IMR-90 (cell line): ENCODE measurements around the gene USP24. TPM values are rescaled to one million over a fixed set of nuclear protein-coding genes. Genes with fewer than 3 reads are reported as not detected.

Experiments
- ATAC-seq: fragments of 200-7000 bp; cut with Tn5 transposase; 2 replicates; pipeline ENCODE4 v1.9.1; 2020; ENCODE audit warnings: low read depth, mild to moderate bottlenecking, moderate library complexity
- BruUV-seq: library from RNA; stranded (reverse); fragments of 400-500 nt; replicated peaks from 2 replicates; lab custom pipeline; 2021; lab: Mats Ljungman, UMichigan
- CTCF ChIA-PET: fragments of 300-600 bp; formaldehyde crosslinking; extraction: SDS; loops from one replicate; lab custom pipeline; 2021; ENCODE audit warnings: antibody characterized with exemption; lab: Yijun Ruan, JAX
- POLR2A ChIA-PET: fragments of 300-600 bp; sonication (Branson Sonifier 250); formaldehyde crosslinking; loops from one replicate; lab custom pipeline; 2022; ENCODE audit warnings: antibody characterized with exemption; ENCODE audit not compliant: unreplicated experiment; lab: Charles Lee
- DNase-seq: peaks from one replicate; pipeline ENCODE4 v3.0.0; 2013
- H2AFZ ChIP-seq: replicated peaks from 2 replicates; pipeline ENCODE3; 2013; ENCODE audit warnings: low read length, mild to moderate bottlenecking; ENCODE audit not compliant: poor library complexity
- H2AK5ac ChIP-seq: 2 replicates; pipeline ENCODE4 v1.6.1; 2013; ENCODE audit warnings: low read depth, low read length, inconsistent platforms
- H2AK9ac ChIP-seq: replicated peaks from 2 replicates; pipeline ENCODE3; 2013; ENCODE audit warnings: mild to moderate bottlenecking, low read depth, low read length, moderate library complexity; ENCODE audit not compliant: poor library complexity
- H2BK120ac ChIP-seq: 2 replicates; pipeline ENCODE4 v1.6.1; 2013; ENCODE audit warnings: low read depth, low read length, inconsistent platforms
- H2BK15ac ChIP-seq: 3 replicates; pipeline ENCODE4 v1.6.1; 2013; ENCODE audit warnings: low read depth, low read length, inconsistent platforms
- H2BK20ac ChIP-seq: 2 replicates; pipeline ENCODE4 v1.6.1; 2013; ENCODE audit warnings: low read depth, mild to moderate bottlenecking, inconsistent platforms, low read length, moderate library complexity
- H2BK5ac ChIP-seq: 2 replicates; pipeline ENCODE4 v1.6.1; 2013; ENCODE audit warnings: mild to moderate bottlenecking, low read depth, low read length, inconsistent platforms; ENCODE audit not compliant: poor library complexity, severe bottlenecking
- H3K14ac ChIP-seq: replicated peaks from 2 replicates; pipeline ENCODE4 v1.6.1; 2013; ENCODE audit warnings: low read depth, low read length, inconsistent platforms
- H3K18ac ChIP-seq: 2 replicates; pipeline ENCODE4 v1.6.1; 2013; ENCODE audit warnings: low read depth, low read length, control low read depth
- H3K23ac ChIP-seq: 2 replicates; pipeline ENCODE4 v1.6.1; 2013; ENCODE audit warnings: low read depth, low read length, inconsistent platforms
- H3K27ac ChIP-seq: 2 replicates; pipeline ENCODE4 v1.5.1; 2013; ENCODE audit warnings: mild to moderate bottlenecking, control low read depth, low read length; ENCODE audit not compliant: insufficient read depth
- H3K27me3 ChIP-seq: 2 replicates; pipeline ENCODE4 v1.6.1; 2013; ENCODE audit warnings: low read length; ENCODE audit not compliant: control insufficient read depth, insufficient read depth
- H3K36me3 ChIP-seq: 2 replicates; pipeline ENCODE4 v1.6.1; 2013; ENCODE audit warnings: low read length, mixed read lengths; ENCODE audit not compliant: control insufficient read depth, insufficient read depth
- H3K4ac ChIP-seq: 2 replicates; pipeline ENCODE4 v1.6.1; 2013; ENCODE audit warnings: low read depth, low read length, inconsistent platforms
- H3K4me1 ChIP-seq: 2 replicates; pipeline ENCODE4 v1.6.1; 2013; ENCODE audit warnings: low read length, mixed read lengths; ENCODE audit not compliant: control insufficient read depth, insufficient read depth
- H3K4me2 ChIP-seq: 2 replicates; pipeline ENCODE4 v1.6.1; 2013; ENCODE audit warnings: low read depth, mild to moderate bottlenecking, control low read depth, low read length, moderate library complexity
- H3K4me3 ChIP-seq: 2 replicates; pipeline ENCODE4 v1.5.1; 2013; ENCODE audit warnings: low read depth, mild to moderate bottlenecking, control low read depth, low read length, moderate library complexity; ENCODE audit not compliant: insufficient read depth
- H3K56ac ChIP-seq: 2 replicates; pipeline ENCODE4 v1.6.1; 2013; ENCODE audit warnings: low read length, inconsistent platforms; ENCODE audit not compliant: insufficient read depth; ENCODE audit errors: extremely low read depth
- H3K79me1 ChIP-seq, 2 experiments: 2 replicates each; pipeline ENCODE4 v1.6.1; 2013; ENCODE audit warnings: low read length in 2 of 2, inconsistent platforms in 1 of 2, low read depth in 1 of 2
- H3K9ac ChIP-seq: 2 replicates; pipeline ENCODE4 v1.6.1; 2013; ENCODE audit warnings: low read depth, low read length, control low read depth
- H3K9me1 ChIP-seq: 2 replicates; pipeline ENCODE4 v1.6.1; 2013; ENCODE audit warnings: low read length, inconsistent platforms; ENCODE audit not compliant: insufficient read depth
- H3K9me3 ChIP-seq: 2 replicates; pipeline ENCODE4 v1.6.1; 2013; ENCODE audit warnings: low read length; ENCODE audit not compliant: control insufficient read depth, insufficient read depth
- H4K20me1 ChIP-seq: 2 replicates; pipeline ENCODE4 v1.6.1; 2013; ENCODE audit warnings: low read length, inconsistent platforms; ENCODE audit not compliant: insufficient read depth
- H4K5ac ChIP-seq: 2 replicates; pipeline ENCODE4 v1.6.1; 2013; ENCODE audit warnings: mild to moderate bottlenecking, low read depth, low read length, control low read depth
- H4K8ac ChIP-seq, 2 experiments: 2 replicates each; pipeline ENCODE4 v1.6.1; 2013; ENCODE audit warnings: low read depth in 2 of 2, low read length in 2 of 2, control low read depth in 1 of 2, inconsistent platforms in 1 of 2
- H4K91ac ChIP-seq: 2 replicates; pipeline ENCODE4 v1.6.1; 2013; ENCODE audit warnings: low read depth, low read length, inconsistent platforms; ENCODE audit not compliant: insufficient read depth
- CEBPB ChIP-seq: IDR thresholded peaks from 2 replicates; pipeline ENCODE4 v1.6.1; 2012; ENCODE audit warnings: low read depth, low read length, improper control_type of control experiment
- CHD1 ChIP-seq: IDR thresholded peaks from 2 replicates; pipeline ENCODE4 v1.6.1; 2012; ENCODE audit warnings: low read depth, low read length, improper control_type of control experiment
- ELK1 ChIP-seq: fragments of 150-350 bp; IDR thresholded peaks from 2 replicates; pipeline ENCODE4 v1.6.1; 2016; ENCODE audit warnings: low read depth, mild to moderate bottlenecking, low read length, moderate library complexity, borderline replicate concordance
- FOS ChIP-seq: fragments of 150-350 bp; IDR thresholded peaks from 2 replicates; pipeline ENCODE4 v1.6.1; 2016; ENCODE audit warnings: low read depth, low read length
- MAFK ChIP-seq: IDR thresholded peaks from 2 replicates; pipeline ENCODE4 v1.6.1; 2012; ENCODE audit warnings: low read depth, low read length, improper control_type of control experiment
- MAZ ChIP-seq: IDR thresholded peaks from 2 replicates; pipeline ENCODE4 v1.6.1; 2012; ENCODE audit warnings: low read depth, mild to moderate bottlenecking, low read length, improper control_type of control experiment, moderate library complexity, borderline replicate concordance
- MXI1 ChIP-seq: IDR thresholded peaks from 2 replicates; pipeline ENCODE4 v1.6.1; 2012; ENCODE audit warnings: low read depth, mild to moderate bottlenecking, low read length, moderate library complexity, borderline replicate concordance
- POLR2A ChIP-seq: IDR thresholded peaks from 2 replicates; pipeline ENCODE4 v1.6.1; 2012; ENCODE audit warnings: mild to moderate bottlenecking, low read depth, low read length
- RAD21 ChIP-seq: IDR thresholded peaks from 2 replicates; pipeline ENCODE4 v1.6.1; 2012; ENCODE audit warnings: low read length, improper control_type of control experiment
- RCOR1 ChIP-seq: IDR thresholded peaks from 2 replicates; pipeline ENCODE4 v1.6.1; 2012; ENCODE audit warnings: mild to moderate bottlenecking, low read length, improper control_type of control experiment; ENCODE audit not compliant: insufficient replicate concordance
- SMC3 ChIP-seq: fragments of 150-350 bp; IDR thresholded peaks from 2 replicates; pipeline ENCODE4 v1.6.1; 2016; ENCODE audit warnings: low read depth, mild to moderate bottlenecking, antibody characterized with exemption, low read length, moderate library complexity
- whole genome bisulfite sequencing, 2 experiments: methylation state at CpG; one replicate each; pipeline versions ENCODE4 v1.1.5 to v1.1.7; 2013; ENCODE audit warnings: missing lambda C conversion rate in 2 of 2; ENCODE audit not compliant: insufficient read length in 1 of 2; ENCODE audit errors: extremely low coverage in 2 of 2; 5-methylcytosine and 5-hydroxymethylcytosine counted together
- dilution Hi-C: fragments of 300-500 bp; cut with HindIII; formaldehyde crosslinking; loops from one replicate; pipeline ENCODE4 v1.14.3; 2018; ENCODE audit warnings: low sequenced_read_pairs; ENCODE audit not compliant: unreplicated experiment
- in situ Hi-C: fragments of 300-500 bp; cut with MboI; formaldehyde crosslinking; loops from 3 replicates; pipeline ENCODE4 v1.14.3; 2019; ENCODE audit warnings: low sequenced_read_pairs, inconsistent platforms, mixed read lengths
- intact Hi-C: fragments of 100-400 bp; cut with micrococcal nuclease; formaldehyde crosslinking; loops from 2 replicates; pipeline ENCODE4 v1.10.0; 2022
- polyA plus RNA-seq, 3 experiments: library from polyadenylated mRNA; depleted of rRNA; stranded (reverse); fragments of >200 nt; gene quantifications; 2 replicates each; pipeline ENCODE4 v1.2.3, GENCODE V29; 2012; ENCODE audit warnings: low replicate concordance in 1 of 3
- total RNA-seq: library from RNA; depleted of rRNA; stranded (reverse); fragments of >200 nt; gene quantifications from 2 replicates; pipeline ENCODE4 v1.2.3, GENCODE V29; 2012
- TF ChIP-seq, protein P1 (sequence below): conservative IDR thresholded peaks from 2 replicates; pipeline ENCODE4 v1.5.1; 2012; ENCODE audit warnings: mild to moderate bottlenecking, low read depth, low read length, improper control_type of control experiment
- TF ChIP-seq, protein P2 (sequence below): fragments of 150-350 bp; IDR thresholded peaks from 2 replicates; pipeline ENCODE4 v1.6.1; 2017; ENCODE audit warnings: mild to moderate bottlenecking, antibody characterized with exemption, low read length, low read depth

USP24 gene
- total and polyA plus RNA-seq, 2 of the 4 experiments (the other 2 are of a cell fraction): 8.4 to 36.7 TPM

- no CpG with 5 or more reads among the region's 1 CpG for WGBS, 2 experiments
- peaks cover 6% of the 10 kb centered on the region for H3K4me1 ChIP-seq
- no peak overlapping the region for H3K14ac ChIP-seq
- H2BK120ac ChIP-seq: no peak overlapping the region
- DNase-seq (no peak), ATAC-seq (no peak)
- H3K4me3 ChIP-seq: no peak overlapping the region
- ChIA-PET POLR2A (no interaction called here), CTCF (no interaction called here)
- H3K23ac ChIP-seq: no peak overlapping the region
- no peak overlapping the region for H3K56ac ChIP-seq
- H3K4ac ChIP-seq: no peak overlapping the region
- no peak overlapping the region for H2BK15ac ChIP-seq
- H3K9me3 ChIP-seq: no peaks in the 10 kb centered on the region
- no peak overlapping the region for H3K18ac ChIP-seq
- H4K91ac ChIP-seq: no peak overlapping the region
- H4K8ac ChIP-seq: no peak overlapping the region
- no peak overlapping the region for H2AK5ac ChIP-seq
- H3K9me1 ChIP-seq: peaks cover 18% of the 10 kb centered on the region
- intact Hi-C loops (no loop called here), in situ Hi-C loops (no loop called here), dilution Hi-C loops (no loop called here)
- no peak overlapping the region for H2AFZ ChIP-seq
- peaks cover 18% of the 10 kb centered on the region for H4K20me1 ChIP-seq
- no peaks in the 10 kb centered on the region for H3K79me1 ChIP-seq
- H3K9ac ChIP-seq: no peak overlapping the region
- BruUV-seq: no TSS peak
- no peak overlapping the region for H3K27ac ChIP-seq
- no peak overlapping the region for H4K5ac ChIP-seq
- H2BK5ac ChIP-seq: no peak overlapping the region
- no peak for TF ChIP-seq RCOR1
- no peak for TF ChIP-seq CEBPB
- TF ChIP-seq POLR2A: no peak
- TF ChIP-seq, protein P1, sequence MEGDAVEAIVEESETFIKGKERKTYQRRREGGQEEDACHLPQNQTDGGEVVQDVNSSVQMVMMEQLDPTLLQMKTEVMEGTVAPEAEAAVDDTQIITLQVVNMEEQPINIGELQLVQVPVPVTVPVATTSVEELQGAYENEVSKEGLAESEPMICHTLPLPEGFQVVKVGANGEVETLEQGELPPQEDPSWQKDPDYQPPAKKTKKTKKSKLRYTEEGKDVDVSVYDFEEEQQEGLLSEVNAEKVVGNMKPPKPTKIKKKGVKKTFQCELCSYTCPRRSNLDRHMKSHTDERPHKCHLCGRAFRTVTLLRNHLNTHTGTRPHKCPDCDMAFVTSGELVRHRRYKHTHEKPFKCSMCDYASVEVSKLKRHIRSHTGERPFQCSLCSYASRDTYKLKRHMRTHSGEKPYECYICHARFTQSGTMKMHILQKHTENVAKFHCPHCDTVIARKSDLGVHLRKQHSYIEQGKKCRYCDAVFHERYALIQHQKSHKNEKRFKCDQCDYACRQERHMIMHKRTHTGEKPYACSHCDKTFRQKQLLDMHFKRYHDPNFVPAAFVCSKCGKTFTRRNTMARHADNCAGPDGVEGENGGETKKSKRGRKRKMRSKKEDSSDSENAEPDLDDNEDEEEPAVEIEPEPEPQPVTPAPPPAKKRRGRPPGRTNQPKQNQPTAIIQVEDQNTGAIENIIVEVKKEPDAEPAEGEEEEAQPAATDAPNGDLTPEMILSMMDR: no peak
- TF ChIP-seq FOS: no peak
- no peak for TF ChIP-seq ELK1
- TF ChIP-seq, protein P2, sequence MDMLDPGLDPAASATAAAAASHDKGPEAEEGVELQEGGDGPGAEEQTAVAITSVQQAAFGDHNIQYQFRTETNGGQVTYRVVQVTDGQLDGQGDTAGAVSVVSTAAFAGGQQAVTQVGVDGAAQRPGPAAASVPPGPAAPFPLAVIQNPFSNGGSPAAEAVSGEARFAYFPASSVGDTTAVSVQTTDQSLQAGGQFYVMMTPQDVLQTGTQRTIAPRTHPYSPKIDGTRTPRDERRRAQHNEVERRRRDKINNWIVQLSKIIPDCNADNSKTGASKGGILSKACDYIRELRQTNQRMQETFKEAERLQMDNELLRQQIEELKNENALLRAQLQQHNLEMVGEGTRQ: no peak
- no peak for TF ChIP-seq RAD21
- TF ChIP-seq CHD1: no peak
- TF ChIP-seq MXI1: no peak
- TF ChIP-seq SMC3: no peak
- TF ChIP-seq MAZ: no peak
- TF ChIP-seq MAFK: no peak
- H3K36me3 ChIP-seq: peaks cover 41% of the 10 kb centered on the region
- H3K27me3 ChIP-seq: no peaks in the 10 kb centered on the region
- no peak overlapping the region for H2AK9ac ChIP-seq
- H3K4me2 ChIP-seq: no peak overlapping the region
- no peak overlapping the region for H2BK20ac ChIP-seq
Observed at GRCh38 chr1:55067914-55068313, 147.2 kb downstream of the USP24 start.
